ENCODE data around the gene SHISA8.
"Not testable (repeated sequence)": the region's sequence is repeated elsewhere in the genome, so short reads cannot be mapped to it uniquely, and the experiment has no call there.

SHISA8 gene

DNA sequence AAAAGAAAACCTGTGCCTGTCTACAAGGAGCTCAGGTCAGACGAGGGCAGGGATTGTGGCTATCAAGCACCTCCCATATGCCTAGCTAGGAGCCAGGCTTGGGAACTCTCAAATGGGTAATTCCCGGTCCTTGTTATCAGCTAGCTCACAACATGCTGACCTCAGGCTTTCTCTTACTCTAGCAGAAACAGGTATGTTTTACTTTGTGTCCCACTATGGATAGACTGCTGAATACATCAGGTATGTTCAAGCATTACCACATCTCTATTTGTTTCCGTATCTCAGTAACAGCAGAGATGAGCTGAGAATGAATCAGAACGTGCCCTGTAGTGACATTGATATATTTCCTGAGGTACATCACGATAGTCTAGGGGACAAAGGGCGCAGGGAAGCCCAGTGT lies 29.4 kb downstream of the SHISA8 start:
- no peak overlapping the region for H3K9ac ChIP-seq (ENCODE audit: low read length)
- no peaks in the 10 kb centered on the region for H3K4me1 ChIP-seq (ENCODE audit: control insufficient read depth, insufficient read depth, low read length)
- no peak overlapping the region for H3K27ac ChIP-seq (ENCODE audit: low read depth, low read length)
- no peak overlapping the region for H3K4me3 ChIP-seq (ENCODE audit: low read depth, low read length)
- H3K36me3 ChIP-seq (ENCODE audit: control insufficient read depth, insufficient read depth, low read length), result peaks cover 98% of the 10 kb centered on the region
- no peaks in the 10 kb centered on the region for H3K9me3 ChIP-seq (ENCODE audit: control insufficient read depth, insufficient read depth, low read depth, low read length)
- H3K27me3 ChIP-seq (ENCODE audit: control insufficient read depth, insufficient read depth, low read length), result no peaks in the 10 kb centered on the region

- peaks cover 99% of the 10 kb centered on the region for H3K36me3 ChIP-seq (ENCODE audit: control insufficient read depth, insufficient read depth, low read length)
- H3K4me1 ChIP-seq (ENCODE audit: control insufficient read depth, insufficient read depth, low read length), result no peaks in the 10 kb centered on the region
- no peak overlapping the region for H3K9ac ChIP-seq (ENCODE audit: low read length)
- no peak overlapping the region for H3K4me3 ChIP-seq (ENCODE audit: low read depth, low read length)
- H3K9me3 ChIP-seq (ENCODE audit: control insufficient read depth, insufficient read depth, low read depth, low read length), result no peaks in the 10 kb centered on the region
- H3K27me3 ChIP-seq (ENCODE audit: control insufficient read depth, insufficient read depth, low read length), result no peaks in the 10 kb centered on the region
- no peak overlapping the region for H3K27ac ChIP-seq (ENCODE audit: low read depth, low read length)
Measured at GRCh38 chr22:41885116-41885515, 29.8 kb downstream of the SHISA8 start.

DNA sequence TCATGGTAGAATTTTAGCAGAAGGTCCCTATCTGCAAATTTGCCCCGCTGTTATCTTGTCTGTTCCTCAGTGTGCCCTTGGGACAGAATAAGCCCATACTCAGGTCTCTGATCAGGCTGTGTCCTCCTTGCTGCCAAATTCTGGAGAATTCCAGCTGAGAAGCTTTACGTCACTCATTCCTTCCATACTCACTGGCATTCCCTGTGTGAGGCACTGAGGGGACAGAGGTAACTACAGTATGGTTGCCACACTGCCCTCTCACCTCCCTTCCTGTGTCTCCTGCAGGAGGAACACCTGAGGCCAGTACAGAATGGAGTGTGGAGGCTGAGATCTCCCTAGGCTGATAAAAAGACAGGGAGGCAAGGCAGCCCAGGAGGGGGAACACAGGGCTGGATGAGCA lies 31.5 kb downstream of the SHISA8 start:
- H3K27ac ChIP-seq (ENCODE audit: low read depth, low read length), result no peak overlapping the region
- no peaks in the 10 kb centered on the region for H3K27me3 ChIP-seq (ENCODE audit: control insufficient read depth, insufficient read depth, low read length)
- H3K36me3 ChIP-seq (ENCODE audit: control insufficient read depth, insufficient read depth, low read length), result peaks cover 99% of the 10 kb centered on the region

GRCh38 chr22:41880653-41881052 lies 34.2 kb downstream of the SHISA8 start:
- H3K4me3 ChIP-seq (ENCODE audit: low read depth, low read length), result no peak overlapping the region
- H3K9ac ChIP-seq (ENCODE audit: low read length), result no peak overlapping the region
- no peak overlapping the region for H3K27ac ChIP-seq (ENCODE audit: low read depth, low read length)
- H3K36me3 ChIP-seq (ENCODE audit: control insufficient read depth, insufficient read depth, low read length), result peaks cover 99% of the 10 kb centered on the region
- no peaks in the 10 kb centered on the region for H3K4me1 ChIP-seq (ENCODE audit: control insufficient read depth, insufficient read depth, low read length)
- no peaks in the 10 kb centered on the region for H3K9me3 ChIP-seq (ENCODE audit: control insufficient read depth, insufficient read depth, low read depth, low read length)
- no peaks in the 10 kb centered on the region for H3K27me3 ChIP-seq (ENCODE audit: control insufficient read depth, insufficient read depth, low read length)

More for the DNA sequence above, 31.5 kb downstream of the SHISA8 start:
- Histone ChIP-seq H3K9ac (ENCODE audit: low read length) (no peak overlapping the region), H3K4me1 (ENCODE audit: control insufficient read depth, insufficient read depth, low read length) (no peaks in the 10 kb centered on the region), H3K9me3 (ENCODE audit: control insufficient read depth, insufficient read depth, low read depth, low read length) (no peaks in the 10 kb centered on the region), H3K4me3 (ENCODE audit: low read depth, low read length) (no peak overlapping the region)

DNA sequence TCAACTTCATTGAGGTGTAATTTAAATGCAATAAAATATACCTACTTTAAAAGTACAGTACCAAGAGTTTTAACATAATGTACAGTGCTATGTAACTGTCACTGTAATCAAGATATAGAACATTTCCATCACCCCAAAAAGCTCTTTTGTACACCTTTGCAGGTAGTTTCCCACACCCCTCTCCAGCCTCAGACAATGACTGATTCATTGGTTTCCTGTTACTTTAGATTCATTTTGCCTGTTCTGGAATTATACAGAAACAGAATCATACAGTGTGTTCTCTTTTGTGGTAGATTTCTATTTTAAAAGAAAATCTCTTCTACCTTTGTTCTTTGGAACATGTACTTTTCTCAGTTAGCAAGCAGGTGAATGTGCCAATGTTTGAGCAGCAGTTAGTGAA lies 38.2 kb downstream of the SHISA8 start:
- Histone ChIP-seq H3K9ac (ENCODE audit: low read length) (no peak overlapping the region), H3K36me3 (ENCODE audit: control insufficient read depth, insufficient read depth, low read length) (peaks cover 98% of the 10 kb centered on the region), H3K9me3 (ENCODE audit: control insufficient read depth, insufficient read depth, low read depth, low read length) (no peaks in the 10 kb centered on the region), H3K4me1 (ENCODE audit: control insufficient read depth, insufficient read depth, low read length) (no peaks in the 10 kb centered on the region), H3K27me3 (ENCODE audit: control insufficient read depth, insufficient read depth, low read length) (no peaks in the 10 kb centered on the region), H3K4me3 (ENCODE audit: low read depth, low read length) (no peak overlapping the region), H3K27ac (ENCODE audit: low read depth, low read length) (no peak overlapping the region)

DNA sequence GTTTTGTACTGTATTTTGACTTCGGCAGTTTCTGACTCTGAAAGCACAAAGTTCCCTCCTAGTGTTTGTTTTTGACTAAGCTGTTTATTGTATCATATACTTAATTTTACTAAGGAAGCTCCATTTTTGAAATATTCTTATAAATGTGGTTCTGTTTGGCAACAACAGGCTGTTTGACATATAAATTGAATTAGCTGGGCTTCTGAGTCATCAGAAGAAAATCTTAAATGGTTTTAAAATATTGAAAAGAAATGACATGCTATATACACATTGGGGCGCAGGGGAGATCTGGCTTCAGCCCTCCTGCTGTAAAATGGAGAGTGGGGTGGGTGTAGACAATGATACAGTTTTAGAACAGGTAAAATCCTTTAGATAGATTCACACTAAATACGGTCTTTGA lies 38.6 kb downstream of the SHISA8 start:
- H3K9ac ChIP-seq (ENCODE audit: low read length), result no peak overlapping the region
- no peaks in the 10 kb centered on the region for H3K27me3 ChIP-seq (ENCODE audit: control insufficient read depth, insufficient read depth, low read length)
- H3K36me3 ChIP-seq (ENCODE audit: control insufficient read depth, insufficient read depth, low read length), result peaks cover 98% of the 10 kb centered on the region
- no peak overlapping the region for H3K4me3 ChIP-seq (ENCODE audit: low read depth, low read length)
- H3K27ac ChIP-seq (ENCODE audit: low read depth, low read length), result no peak overlapping the region
- no peaks in the 10 kb centered on the region for H3K9me3 ChIP-seq (ENCODE audit: control insufficient read depth, insufficient read depth, low read depth, low read length)
- H3K4me1 ChIP-seq (ENCODE audit: control insufficient read depth, insufficient read depth, low read length), result no peaks in the 10 kb centered on the region

GRCh38 chr22:41875531-41876270 lies 39.2 kb downstream of the SHISA8 start:
- Histone ChIP-seq H3K4me1 (ENCODE audit: control insufficient read depth, insufficient read depth, low read length) (no peaks in the 10 kb centered on the region), H3K27me3 (ENCODE audit: control insufficient read depth, insufficient read depth, low read length) (no peaks in the 10 kb centered on the region), H3K27ac (ENCODE audit: low read depth, low read length) (no peak overlapping the region), H3K9me3 (ENCODE audit: control insufficient read depth, insufficient read depth, low read depth, low read length) (no peaks in the 10 kb centered on the region), H3K9ac (ENCODE audit: low read length) (no peak overlapping the region), H3K4me3 (ENCODE audit: low read depth, low read length) (no peak overlapping the region), H3K36me3 (ENCODE audit: control insufficient read depth, insufficient read depth, low read length) (peaks cover 98% of the 10 kb centered on the region)

GRCh38 chr22:41874090-41874489 lies 40.8 kb downstream of the SHISA8 start:
- H3K27me3 ChIP-seq (ENCODE audit: control insufficient read depth, insufficient read depth, low read length), result no peaks in the 10 kb centered on the region
- no peaks in the 10 kb centered on the region for H3K9me3 ChIP-seq (ENCODE audit: control insufficient read depth, insufficient read depth, low read depth, low read length)
- H3K9ac ChIP-seq (ENCODE audit: low read length), result no peak overlapping the region
- H3K4me3 ChIP-seq (ENCODE audit: low read depth, low read length), result no peak overlapping the region
- H3K36me3 ChIP-seq (ENCODE audit: control insufficient read depth, insufficient read depth, low read length), result peaks cover 97% of the 10 kb centered on the region
- no peaks in the 10 kb centered on the region for H3K4me1 ChIP-seq (ENCODE audit: control insufficient read depth, insufficient read depth, low read length)
- H3K27ac ChIP-seq (ENCODE audit: low read depth, low read length), result no peak overlapping the region

- no peak overlapping the region for H3K9ac ChIP-seq (ENCODE audit: low read length)
- H3K9me3 ChIP-seq (ENCODE audit: control insufficient read depth, insufficient read depth, low read depth, low read length), result no peaks in the 10 kb centered on the region
- H3K27ac ChIP-seq (ENCODE audit: low read depth, low read length), result no peak overlapping the region
- H3K4me1 ChIP-seq (ENCODE audit: control insufficient read depth, insufficient read depth, low read length), result no peaks in the 10 kb centered on the region
- H3K4me3 ChIP-seq (ENCODE audit: low read depth, low read length), result no peak overlapping the region
- no peaks in the 10 kb centered on the region for H3K27me3 ChIP-seq (ENCODE audit: control insufficient read depth, insufficient read depth, low read length)
- H3K36me3 ChIP-seq (ENCODE audit: control insufficient read depth, insufficient read depth, low read length), result peaks cover 97% of the 10 kb centered on the region
Measured at GRCh38 chr22:41873391-41873790, 41.5 kb downstream of the SHISA8 start.

- Histone ChIP-seq H3K4me3 (ENCODE audit: low read depth, low read length) (no peak overlapping the region), H3K27me3 (ENCODE audit: control insufficient read depth, insufficient read depth, low read length) (no peaks in the 10 kb centered on the region), H3K4me1 (ENCODE audit: control insufficient read depth, insufficient read depth, low read length) (no peaks in the 10 kb centered on the region), H3K36me3 (ENCODE audit: control insufficient read depth, insufficient read depth, low read length) (peaks cover 94% of the 10 kb centered on the region), H3K9ac (ENCODE audit: low read length) (no peak overlapping the region), H3K27ac (ENCODE audit: low read depth, low read length) (no peak overlapping the region), H3K9me3 (ENCODE audit: control insufficient read depth, insufficient read depth, low read depth, low read length) (no peaks in the 10 kb centered on the region)
Measured at GRCh38 chr22:41870786-41871185, 44.1 kb downstream of the SHISA8 start.

GRCh38 chr22:41870081-41870480 lies 44.8 kb downstream of the SHISA8 start:
- not testable (repeated sequence) for H3K27me3 ChIP-seq (ENCODE audit: control insufficient read depth, insufficient read depth, low read length); H3K9ac ChIP-seq (ENCODE audit: low read length); H3K9me3 ChIP-seq (ENCODE audit: control insufficient read depth, insufficient read depth, low read depth, low read length); H3K27ac ChIP-seq (ENCODE audit: low read depth, low read length); H3K4me3 ChIP-seq (ENCODE audit: low read depth, low read length); H3K4me1 ChIP-seq (ENCODE audit: control insufficient read depth, insufficient read depth, low read length)
- H3K36me3 ChIP-seq (ENCODE audit: control insufficient read depth, insufficient read depth, low read length), result peaks cover 89% of the 10 kb centered on the region
